GM12878 (cell line): ENCODE results near the gene COL23A1. TPM values are rescaled to one million over a fixed set of nuclear protein-coding genes. Genes with fewer than 3 reads are reported as not detected.

Source experiments
- ATAC-seq: fragments of 200-7000 bp; cut with Tn5 transposase; 3 replicates; pipeline ENCODE4 v1.9.1; 2020; ENCODE audit warnings: mild to moderate bottlenecking, moderate library complexity
- BruUV-seq: library from RNA; stranded (reverse); fragments of 400-500 nt; replicated peaks from 2 replicates; lab custom pipeline; 2021; lab: Mats Ljungman, UMichigan
- CTCF ChIA-PET: fragments of 300-600 bp; sonication (Branson Sonifier 250); formaldehyde crosslinking; extraction: SDS; loops from one replicate; lab custom pipeline; 2021; ENCODE audit warnings: inconsistent platforms; lab: Yijun Ruan, JAX
- POLR2A ChIA-PET: fragments of 350-600 bp; formaldehyde crosslinking; extraction: SDS; loops from one replicate; lab custom pipeline; 2021; ENCODE audit warnings: inconsistent platforms; lab: Charles Lee
- RAD21 ChIA-PET: fragments of 300-600 bp; sonication (Branson Sonifier 250); formaldehyde crosslinking; loops from one replicate; lab custom pipeline; 2023; ENCODE audit warnings: antibody characterized with exemption; ENCODE audit not compliant: unreplicated experiment; lab: Charles Lee
- SMC1A ChIA-PET: fragments of 300-600 bp; sonication (Branson Sonifier 250); formaldehyde crosslinking; loops from one replicate; lab custom pipeline; 2023; ENCODE audit not compliant: unreplicated experiment, uncharacterized antibody; lab: Charles Lee
- DNase-seq: peaks from one replicate; pipeline ENCODE4 v3.0.0-alpha.2; 2011; ENCODE audit warnings: low read depth, low spot score
- FAIRE-seq: peaks from 3 replicates; lab custom pipeline; 2011; peaks lifted over from hg19 to GRCh38; lab: Jason Lieb, UNC
- H2AFZ ChIP-seq: 2 replicates; pipeline ENCODE4 v1.6.0; 2011; ENCODE audit warnings: low read depth, low read length, control low read depth; ENCODE audit not compliant: control insufficient read depth
- H3K27ac ChIP-seq: 2 replicates; pipeline ENCODE4 v1.5.1; 2011; ENCODE audit warnings: control low read depth; ENCODE audit not compliant: control insufficient read depth, insufficient read depth
- H3K27me3 ChIP-seq, 2 experiments: replicated peaks in 1 of 2; 2 replicates each; pipeline versions ENCODE4 v1.6.0 to v1.6.1; 2011; ENCODE audit warnings: low read length in 1 of 2; ENCODE audit not compliant: control insufficient read depth in 2 of 2, insufficient read depth in 2 of 2
- H3K36me3 ChIP-seq, 2 experiments: 2 replicates each; pipeline ENCODE4 v1.5.1; 2011; ENCODE audit warnings: low read length in 1 of 2; ENCODE audit not compliant: control insufficient read depth in 2 of 2, insufficient read depth in 2 of 2
- H3K4me1 ChIP-seq: 2 replicates; pipeline ENCODE4 v1.6.1; 2011; ENCODE audit warnings: mild to moderate bottlenecking, low read length, moderate library complexity, mixed read lengths; ENCODE audit not compliant: control insufficient read depth, insufficient read depth
- H3K4me2 ChIP-seq: 2 replicates; pipeline ENCODE4 v1.6.0; 2011; ENCODE audit warnings: control low read depth; ENCODE audit not compliant: control insufficient read depth, insufficient read depth
- H3K4me3 ChIP-seq: fragments of 200-600 bp; sonication (generic); 2 replicates; pipeline ENCODE4 v1.5.1; 2016
- H3K79me2 ChIP-seq: 2 replicates; pipeline ENCODE4 v1.6.0; 2011; ENCODE audit warnings: low read length; ENCODE audit not compliant: control insufficient read depth, insufficient read depth
- H3K9ac ChIP-seq: 2 replicates; pipeline ENCODE4 v1.8.0; 2011; ENCODE audit warnings: low read length, control low read depth, mixed read lengths; ENCODE audit not compliant: control insufficient read depth, insufficient read depth
- H3K9me3 ChIP-seq: replicated peaks from 3 replicates; pipeline ENCODE4 v1.5.1; 2011; ENCODE audit warnings: mild to moderate bottlenecking, low read length; ENCODE audit not compliant: control insufficient read depth, insufficient read depth
- H4K20me1 ChIP-seq: 2 replicates; pipeline ENCODE4 v1.6.0; 2011; ENCODE audit not compliant: control insufficient read depth, insufficient read depth
- CEBPB ChIP-seq, 2 experiments: fragments of 150-350 bp in 1 of 2; IDR thresholded peaks; 2 replicates each; pipeline ENCODE4 v1.6.1; 2012 to 2014; ENCODE audit warnings: low read depth in 2 of 2, low read length in 2 of 2, borderline replicate concordance in 1 of 2, inconsistent platforms in 1 of 2
- WGBS: methylation state at CpG from one replicate; pipeline ENCODE4 v1.1.6; 2016; ENCODE audit warnings: low lambda C conversion rate; ENCODE audit not compliant: insufficient replicate concordance, insufficient coverage; ENCODE audit errors: missing lambda C conversion rate; 5-methylcytosine and 5-hydroxymethylcytosine counted together
- in situ Hi-C: fragments of 300-500 bp; cut with MboI; formaldehyde crosslinking; loops from 9 replicates; pipeline ENCODE4 v1.14.3; 2018; ENCODE audit warnings: mixed read lengths
- intact Hi-C: fragments of 100-400 bp; cut with micrococcal nuclease; formaldehyde crosslinking; loops from one replicate; pipeline ENCODE4 v1.14.2; 2022; ENCODE audit not compliant: unreplicated experiment
- polyA plus RNA-seq, 11 experiments: library from polyadenylated mRNA; depleted of rRNA in 4 of 11; unstranded in 6 of 11; stranded (reverse) in 5 of 11; fragments of >200 nt; fragmentation: Nextera tagmentation in 4 of 11; fragmentation: Illumina TruSeq in 1 of 11; extraction: Ambion mirVana in 4 of 11; extraction: Trizol in 1 of 11; gene quantifications; 1 replicate in 1 of 11; 2 replicates in 10 of 11; pipeline versions ENCODE4 v1.2.1 to v1.2.3, GENCODE V29; 2011 to 2016; ENCODE audit warnings: inconsistent platforms in 2 of 11, missing spikeins in 2 of 11, low read depth in 1 of 11
- total RNA-seq, 4 experiments: library from RNA; depleted of rRNA in 3 of 4; stranded (reverse); fragments of >200 nt in 3 of 4; fragmentation: Illumina TruSeq in 1 of 4; extraction: Trizol in 1 of 4; gene quantifications; 2 replicates each; pipeline versions ENCODE4 v1.2.1 to v1.2.3, GENCODE V29; 2013 to 2021
- TF ChIP-seq, protein P1 (sequence below): fragments of 450-650 bp; IDR thresholded peaks from 2 replicates; pipeline ENCODE4 v1.6.1; 2016; ENCODE audit warnings: mild to moderate bottlenecking

COL23A1 gene
- total and polyA plus RNA-seq, 10 of the 15 experiments (the other 5 are each of a cell fraction or from before 2014, with no cell fraction given) = 0.03 to 0.83 (median 0.09) TPM; not detected in 5

DNA sequence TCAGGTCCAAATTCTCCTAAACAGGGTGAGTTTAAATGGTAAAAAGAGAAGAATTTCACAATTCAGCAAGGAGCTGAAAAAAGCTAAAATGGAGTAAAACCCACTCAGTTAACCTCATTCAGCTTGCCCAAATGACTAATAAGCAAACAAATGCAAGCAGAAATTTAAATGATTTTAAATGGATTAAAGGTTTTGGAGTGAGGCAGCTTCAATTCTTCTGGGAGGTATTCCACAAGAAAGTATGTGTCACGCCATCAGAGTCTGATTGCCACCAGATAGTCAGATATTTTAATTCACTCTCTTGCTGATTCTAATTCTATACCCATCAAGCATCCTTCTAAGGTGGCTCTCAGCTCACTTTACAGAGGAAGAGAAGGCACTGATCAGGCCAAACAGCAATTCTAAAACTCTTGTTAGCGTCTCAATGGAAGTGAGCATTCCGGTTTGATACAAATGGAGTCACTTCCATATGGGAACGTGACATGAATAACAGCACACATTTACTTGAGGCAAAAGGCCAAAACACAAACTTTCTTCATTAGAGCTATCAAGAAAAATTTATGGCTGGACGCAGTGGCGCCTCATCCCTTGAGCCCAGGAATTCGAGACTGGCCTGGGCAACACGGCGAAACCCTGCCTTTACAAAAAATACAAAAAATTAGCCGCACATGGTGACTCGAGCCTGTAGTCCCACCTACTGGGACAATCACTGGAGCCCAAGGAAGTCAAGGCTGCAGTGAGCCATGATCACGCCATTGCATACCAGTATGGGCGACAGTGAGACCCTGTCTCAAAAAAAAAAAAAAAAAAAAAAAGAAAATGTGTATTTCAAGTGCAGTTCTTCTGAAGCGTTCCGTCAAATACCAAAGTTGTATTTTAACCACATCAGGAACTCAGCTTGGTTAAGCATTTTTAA, 34.7 kb upstream of the COL23A1 start:
- no peak overlapping the region for H2AFZ ChIP-seq
- FAIRE-seq (no peak), DNase-seq (no peak), ATAC-seq (no peak)
- H3K36me3 ChIP-seq = peaks cover under 1 to 13% of the 10 kb centered on the region in 2 experiments
- in situ Hi-C loops (loop anchor here (10.0 kb wide), 1 partner anchor 920 kb away; no protein-coding TSS in a partner anchor), intact Hi-C loops (loop anchor here (10.0 kb wide), 2 partner anchors 230 to 930 kb away; partner anchors contain the start of genes RUFY1 and ZNF354B)
- SMC1A ChIA-PET = interaction anchor here (0.9 to 2.4 kb wide), 6 partner anchors 8 to 215 kb away, joined by 4 to 10 read pairs (median 5); no protein-coding TSS in a partner anchor
- H3K79me2 ChIP-seq = peaks cover 58% of the 10 kb centered on the region
- TF ChIP-seq CEBPB (IDR thresholded peaks at IDR 0.05; ENCODE audit: borderline replicate concordance in 1 of 2, low read depth in 2 of 2, low read length in 2 of 2) = no peak
- TF ChIP-seq, protein P1, sequence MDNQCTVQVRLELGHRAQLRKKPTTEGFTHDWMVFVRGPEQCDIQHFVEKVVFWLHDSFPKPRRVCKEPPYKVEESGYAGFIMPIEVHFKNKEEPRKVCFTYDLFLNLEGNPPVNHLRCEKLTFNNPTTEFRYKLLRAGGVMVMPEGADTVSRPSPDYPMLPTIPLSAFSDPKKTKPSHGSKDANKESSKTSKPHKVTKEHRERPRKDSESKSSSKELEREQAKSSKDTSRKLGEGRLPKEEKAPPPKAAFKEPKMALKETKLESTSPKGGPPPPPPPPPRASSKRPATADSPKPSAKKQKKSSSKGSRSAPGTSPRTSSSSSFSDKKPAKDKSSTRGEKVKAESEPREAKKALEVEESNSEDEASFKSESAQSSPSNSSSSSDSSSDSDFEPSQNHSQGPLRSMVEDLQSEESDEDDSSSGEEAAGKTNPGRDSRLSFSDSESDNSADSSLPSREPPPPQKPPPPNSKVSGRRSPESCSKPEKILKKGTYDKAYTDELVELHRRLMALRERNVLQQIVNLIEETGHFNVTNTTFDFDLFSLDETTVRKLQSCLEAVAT = peak; percentile 55; the same call in 1 of the 2 replicates
- H3K4me1 ChIP-seq = no peaks in the 10 kb centered on the region
- CTCF ChIA-PET = interaction anchor here (0.6 to 2.5 kb wide), 7 partner anchors 10 to 1289 kb away, joined by 3 to 11 read pairs (median 3); no protein-coding TSS in a partner anchor
- BruUV-seq = no TSS peak
- peak overlapping the region; percentile 99 for H3K9ac ChIP-seq
- no peaks in the 10 kb centered on the region; the same call in 2 of the 3 replicates for H3K9me3 ChIP-seq
- H3K27ac ChIP-seq = no peak overlapping the region; the same call in 1 of the 2 replicates
- peak overlapping the region; percentile 68 for H3K4me2 ChIP-seq
- 18% methylated on average over 15 of the region's 15 CpGs for WGBS
- no peaks in the 10 kb centered on the region for H3K27me3 ChIP-seq
- RAD21 ChIA-PET = interaction anchor here (0.5 to 1.9 kb wide), 3 partner anchors 12 to 106 kb away, joined by 3 to 7 read pairs (median 4); partner anchors contain the start of gene ZNF354A
- peak overlapping the region; percentile 79 for H3K4me3 ChIP-seq
- POLR2A ChIA-PET = interaction anchor here (0.8 to 2.5 kb wide), 4 partner anchors 9 to 999 kb away, joined by 3 to 8 read pairs (median 6); partner anchors contain the start of gene HNRNPH1
- no peaks in the 10 kb centered on the region for H4K20me1 ChIP-seq
